ENCODE results near the gene TSPAN4. TPM values are rescaled to one million over a fixed set of nuclear protein-coding genes. Genes with fewer than 3 reads are reported as not detected.
A peak's percentile ranks its signal among the peaks of the same experiment; 100 is the strongest.

Gene TSPAN4
- total RNA-seq, 2 experiments from 2014 or later, result 5.2 to 5.3 TPM

- DNase-seq, result no peak
- Mint-ChIP-seq H3K27ac (no peak overlapping the region), H3K4me3 (no peak overlapping the region), H3K4me1 (ENCODE audit: low read depth) (peaks cover 10% of the 10 kb centered on the region), H3K36me3 (peaks cover 29% of the 10 kb centered on the region), H3K27me3 (no peaks in the 10 kb centered on the region), H3K9me3 (no peaks in the 10 kb centered on the region)
- CTCF ChIA-PET, result no interaction called here
- POLR2A ChIA-PET, result no interaction called here
- intact Hi-C loops (cut with micrococcal nuclease), result no loop called here
These were observed 63.3 kb downstream of the TSPAN4 start for GRCh38 chr11:905952-906351.

DNA sequence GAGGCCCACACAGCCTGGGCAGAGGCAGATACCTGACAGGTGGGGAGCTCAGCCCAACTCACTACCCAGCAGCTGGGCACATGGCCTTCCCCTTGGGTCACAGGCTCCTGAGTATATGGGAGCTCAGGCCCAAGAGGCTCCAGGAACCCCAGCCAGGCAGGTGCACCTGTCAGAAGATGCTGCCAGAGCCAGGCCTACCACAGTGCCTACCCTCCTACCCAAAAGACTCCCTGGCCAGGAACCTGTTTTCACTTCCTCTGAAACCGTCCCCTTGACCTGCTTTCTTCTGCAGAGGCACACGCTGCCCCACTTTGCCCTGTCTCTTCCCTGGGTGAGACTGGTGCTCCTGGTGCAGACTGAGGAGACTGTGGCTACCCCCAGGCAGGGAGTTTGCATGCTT, 65.0 kb downstream of the TSPAN4 start:
- no peak for DNase-seq
- Mint-ChIP-seq H3K27ac (no peak overlapping the region), H3K9me3 (no peaks in the 10 kb centered on the region), H3K4me1 (ENCODE audit: low read depth) (peaks cover 14% of the 10 kb centered on the region), H3K36me3 (peaks cover 16% of the 10 kb centered on the region), H3K27me3 (no peaks in the 10 kb centered on the region), H3K4me3 (no peak overlapping the region)
- ChIA-PET CTCF (no interaction called here), POLR2A (no interaction called here)
- intact Hi-C loops (cut with micrococcal nuclease), result no loop called here

- peaks cover 14% of the 10 kb centered on the region for H3K4me1 Mint-ChIP-seq (ENCODE audit: low read depth)
- POLR2A ChIA-PET, result no interaction called here
- H3K36me3 Mint-ChIP-seq, result peaks cover 10% of the 10 kb centered on the region
- no peaks in the 10 kb centered on the region for H3K27me3 Mint-ChIP-seq
- H3K4me3 Mint-ChIP-seq, result no peak overlapping the region
- CTCF ChIA-PET, result no interaction called here
- H3K9me3 Mint-ChIP-seq, result no peaks in the 10 kb centered on the region
- no peak overlapping the region for H3K27ac Mint-ChIP-seq
- intact Hi-C loops (cut with micrococcal nuclease), result no loop called here
- DNase-seq, result no peak
These were observed 65.6 kb downstream of the TSPAN4 start for GRCh38 chr11:908273-908672.

DNA sequence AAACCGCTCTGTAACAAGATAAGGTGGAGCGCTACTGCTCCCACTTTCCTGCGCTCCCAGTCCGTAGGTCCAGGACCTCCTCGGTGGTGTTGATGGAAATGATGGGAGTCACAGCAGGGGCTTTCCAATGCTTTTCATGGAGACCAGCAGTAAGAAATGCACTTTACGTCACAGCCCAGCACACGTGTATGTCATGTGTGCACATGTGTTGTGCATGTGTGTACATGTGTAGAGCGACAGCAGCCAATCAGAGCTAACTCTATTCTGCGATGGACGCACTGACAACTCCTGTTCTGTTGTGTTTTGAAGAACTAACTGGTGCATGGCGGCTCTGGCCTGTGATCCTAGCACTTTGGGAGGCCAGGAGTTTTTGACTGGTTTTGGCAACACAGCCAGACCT, 66.8 kb downstream of the TSPAN4 start:
- no peaks in the 10 kb centered on the region for H3K9me3 Mint-ChIP-seq
- ChIA-PET POLR2A (no interaction called here), CTCF (interaction anchor here (1.6 kb wide), 1 partner anchor 16 kb away, joined by 9 read pairs; the partner anchor contains the start of gene AP2A2)
- no peaks in the 10 kb centered on the region for H3K27me3 Mint-ChIP-seq
- peaks cover 4% of the 10 kb centered on the region for H3K36me3 Mint-ChIP-seq
- no peak for DNase-seq
- peak overlapping the region; percentile 89 for H3K4me3 Mint-ChIP-seq
- H3K27ac Mint-ChIP-seq, result no peak overlapping the region
- peaks cover 14% of the 10 kb centered on the region for H3K4me1 Mint-ChIP-seq (ENCODE audit: low read depth)
- intact Hi-C loops (cut with micrococcal nuclease), result no loop called here

- peaks cover 2% of the 10 kb centered on the region for H3K36me3 Mint-ChIP-seq
- no peak for DNase-seq
- intact Hi-C loops (cut with micrococcal nuclease), result loop anchor here (2.0 kb wide), 1 partner anchor 67 kb away; the partner anchor contains the start of genes POLR2L and TSPAN4
These were observed 67.5 kb downstream of the TSPAN4 start for GRCh38 chr11:910044-910588.

GRCh38 chr11:910589-911030, 68.0 kb downstream of the TSPAN4 start, which contains the start of gene CHID1:
TSS of gene CHID1 (minus strand) at chr11:910810. CDS start at chr11:904816, 5,994 bp downstream.
- peaks cover 2% of the 10 kb centered on the region for H3K36me3 Mint-ChIP-seq
- peak within 1 kb of the TSS; percentile 76 for H3K27ac Mint-ChIP-seq
- CTCF ChIA-PET, result interaction anchor here (0.6 to 1.6 kb wide), 4 partner anchors 9 to 67 kb away, joined by 3 to 9 read pairs (median 3); partner anchors contain the start of gene AP2A2
- no peaks in the 10 kb centered on the region for H3K27me3 Mint-ChIP-seq
- peaks cover 14% of the 10 kb centered on the region for H3K4me1 Mint-ChIP-seq (ENCODE audit: low read depth)
- DNase-seq, result peak; percentile 92
- intact Hi-C loops (cut with micrococcal nuclease), result loop anchor here (1.0 to 2.0 kb wide), 2 partner anchors 16 to 68 kb away; partner anchors contain the start of genes POLR2L and TSPAN4
- H3K4me3 Mint-ChIP-seq, result peak within 1 kb of the TSS; percentile 89
- POLR2A ChIA-PET, result interaction anchor here (1.2 to 1.5 kb wide), 2 partner anchors 9 to 18 kb away, joined by 4 read pairs; no protein-coding TSS in a partner anchor
- no peaks in the 10 kb centered on the region for H3K9me3 Mint-ChIP-seq

More at GRCh38 chr11:910044-910588, 67.5 kb downstream of the TSPAN4 start:
- no peaks in the 10 kb centered on the region for H3K27me3 Mint-ChIP-seq
- ChIA-PET POLR2A (interaction anchor here (1.2 to 1.5 kb wide), 2 partner anchors 9 to 19 kb away, joined by 4 read pairs; no protein-coding TSS in a partner anchor), CTCF (interaction anchor here (0.6 to 1.6 kb wide), 4 partner anchors 9 to 67 kb away, joined by 3 to 9 read pairs (median 3); partner anchors contain the start of gene AP2A2)
- H3K4me3 Mint-ChIP-seq, result peak overlapping the region; percentile 89
- H3K4me1 Mint-ChIP-seq (ENCODE audit: low read depth), result peaks cover 14% of the 10 kb centered on the region
- H3K9me3 Mint-ChIP-seq, result no peaks in the 10 kb centered on the region
- peak overlapping the region; percentile 71 for H3K27ac Mint-ChIP-seq

- peak overlapping the region; percentile 76 for H3K27ac Mint-ChIP-seq
- H3K4me1 Mint-ChIP-seq (ENCODE audit: low read depth), result peaks cover 14% of the 10 kb centered on the region
- H3K36me3 Mint-ChIP-seq, result peaks cover 2% of the 10 kb centered on the region
- H3K4me3 Mint-ChIP-seq, result peak overlapping the region; percentile 79
- intact Hi-C loops (cut with micrococcal nuclease), result loop anchor here (1.0 to 2.0 kb wide), 2 partner anchors 15 to 68 kb away; partner anchors contain the start of genes POLR2L and TSPAN4
- no peaks in the 10 kb centered on the region for H3K27me3 Mint-ChIP-seq
- ChIA-PET POLR2A (interaction anchor here (0.6 to 1.5 kb wide), 3 partner anchors 8 to 17 kb away, joined by 3 to 4 read pairs (median 4); partner anchors contain the start of gene AP2A2), CTCF (interaction anchor here (0.6 to 2.1 kb wide), 6 partner anchors 8 to 68 kb away, joined by 3 to 16 read pairs (median 3); partner anchors contain the start of gene AP2A2)
- peak; percentile 52 for DNase-seq
- no peaks in the 10 kb centered on the region for H3K9me3 Mint-ChIP-seq
These were observed 68.6 kb downstream of the TSPAN4 start for GRCh38 chr11:911031-911889.

DNA sequence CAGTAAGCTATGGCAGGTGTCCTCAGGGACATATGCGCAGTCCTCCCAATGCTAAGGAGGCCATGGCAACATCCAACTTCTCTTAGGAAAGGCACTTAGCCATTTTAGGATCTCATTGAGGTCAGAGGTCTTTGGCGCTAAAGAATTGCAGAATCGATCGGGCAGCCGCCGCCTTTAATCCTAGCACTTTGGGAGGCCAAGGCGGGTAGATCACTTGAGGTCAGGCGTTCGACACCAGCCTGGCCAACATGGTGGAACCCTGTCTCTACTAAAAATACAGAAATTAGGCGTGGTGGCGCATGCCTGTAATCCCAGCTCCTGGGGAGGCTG, 69.2 kb downstream of the TSPAN4 start:
- POLR2A ChIA-PET, result interaction anchor here (1.5 kb wide), 1 partner anchor 17 kb away, joined by 4 read pairs; no protein-coding TSS in a partner anchor

GRCh38 chr11:912266-912665, 69.6 kb downstream of the TSPAN4 start:
- POLR2A ChIA-PET, result no interaction called here
- intact Hi-C loops (cut with micrococcal nuclease), result no loop called here
- no peak overlapping the region for H3K27ac Mint-ChIP-seq

More for the DNA sequence above, 69.2 kb downstream of the TSPAN4 start:
- Mint-ChIP-seq H3K9me3 (no peaks in the 10 kb centered on the region), H3K4me1 (ENCODE audit: low read depth) (peaks cover 14% of the 10 kb centered on the region), H3K27me3 (no peaks in the 10 kb centered on the region), H3K36me3 (peaks cover 2% of the 10 kb centered on the region), H3K4me3 (peak overlapping the region; percentile 79), H3K27ac (peak overlapping the region; percentile 54)
- no peak for DNase-seq
- CTCF ChIA-PET, result interaction anchor here (1.0 to 2.1 kb wide), 2 partner anchors 13 to 51 kb away, joined by 3 to 16 read pairs; partner anchors contain the start of gene AP2A2
- intact Hi-C loops (cut with micrococcal nuclease), result loop anchor here (1.0 to 2.0 kb wide), 2 partner anchors 14 to 69 kb away; partner anchors contain the start of genes POLR2L and TSPAN4

GRCh38 chr11:913043-913442, 70.4 kb downstream of the TSPAN4 start:
- CTCF ChIA-PET, result interaction anchor here (2.1 kb wide), 1 partner anchor 12 kb away, joined by 16 read pairs; the partner anchor contains the start of gene AP2A2
- peaks cover 14% of the 10 kb centered on the region for H3K4me1 Mint-ChIP-seq (ENCODE audit: low read depth)
- no peak overlapping the region for H3K27ac Mint-ChIP-seq
- H3K27me3 Mint-ChIP-seq, result no peaks in the 10 kb centered on the region
- POLR2A ChIA-PET, result no interaction called here
- no peak for DNase-seq
- intact Hi-C loops (cut with micrococcal nuclease), result no loop called here
- H3K36me3 Mint-ChIP-seq, result no peaks in the 10 kb centered on the region
- peak overlapping the region; percentile 23 for H3K4me3 Mint-ChIP-seq
- no peaks in the 10 kb centered on the region for H3K9me3 Mint-ChIP-seq

More at GRCh38 chr11:912266-912665, 69.6 kb downstream of the TSPAN4 start:
- no peaks in the 10 kb centered on the region for H3K9me3 Mint-ChIP-seq
- no peaks in the 10 kb centered on the region for H3K27me3 Mint-ChIP-seq
- H3K36me3 Mint-ChIP-seq, result no peaks in the 10 kb centered on the region
- DNase-seq, result no peak
- H3K4me1 Mint-ChIP-seq (ENCODE audit: low read depth), result peaks cover 14% of the 10 kb centered on the region
- H3K4me3 Mint-ChIP-seq, result no peak overlapping the region
- CTCF ChIA-PET, result interaction anchor here (2.1 kb wide), 1 partner anchor 13 kb away, joined by 16 read pairs; the partner anchor contains the start of gene AP2A2

- Mint-ChIP-seq H3K9me3 (no peaks in the 10 kb centered on the region), H3K27me3 (no peaks in the 10 kb centered on the region), H3K36me3 (no peaks in the 10 kb centered on the region), H3K4me1 (ENCODE audit: low read depth) (peaks cover 11% of the 10 kb centered on the region), H3K4me3 (no peak overlapping the region), H3K27ac (no peak overlapping the region)
- ChIA-PET POLR2A (no interaction called here), CTCF (no interaction called here)
- intact Hi-C loops (cut with micrococcal nuclease), result no loop called here
- no peak for DNase-seq
These were observed 71.6 kb downstream of the TSPAN4 start for GRCh38 chr11:914204-914603.
